Left ventricle myocardium inferior (tissue), 1 donor: ENCODE data around the gene HSPB7. TPM values are rescaled to one million over a fixed set of nuclear protein-coding genes. Genes with fewer than 3 reads are reported as not detected.
"Not testable (repeated sequence)": the region's sequence is repeated elsewhere in the genome, so short reads cannot be mapped to it uniquely, and the experiment has no call there.

Experiments
- DNase-seq: peaks from one replicate; pipeline ENCODE4 v3.0.0-alpha.2; 2020
- H3K27ac ChIP-seq: fragments of 200-600 bp; replicated peaks from 2 replicates; pipeline ENCODE4 v1.8.0; 2021
- H3K27me3 ChIP-seq: fragments of 200-600 bp; 2 replicates; pipeline ENCODE4 v1.8.0; 2021; ENCODE audit warnings: low read depth
- H3K36me3 ChIP-seq: fragments of 200-600 bp; 2 replicates; pipeline ENCODE4 v1.8.0; 2021
- H3K4me1 ChIP-seq: fragments of 200-600 bp; 2 replicates; pipeline ENCODE4 v1.8.0; 2021
- H3K4me3 ChIP-seq: fragments of 200-600 bp; 2 replicates; pipeline ENCODE4 v1.8.0; 2021; ENCODE audit warnings: mild to moderate bottlenecking, moderate library complexity
- H3K9me3 ChIP-seq: fragments of 200-600 bp; replicated peaks from 2 replicates; pipeline ENCODE4 v1.8.0; 2021
- intact Hi-C: fragments of 100-400 bp; cut with micrococcal nuclease; formaldehyde crosslinking; loops from one replicate; pipeline ENCODE4 v1.11.0; 2022
- total RNA-seq: library from RNA; stranded (reverse); fragmentation: NEBNext Ultra II Directional; extraction: Animal tissue kit (Norgen Biotek cat#: 25700); gene quantifications from one replicate; pipeline ENCODE4 v1.2.1, GENCODE V29; 2021
- TF ChIP-seq, protein P1 (sequence below): fragments of 200-600 bp; IDR thresholded peaks from 2 replicates; pipeline ENCODE4 v1.8.0; 2021; ENCODE audit warnings: antibody characterized with exemption, mild to moderate bottlenecking, borderline replicate concordance
- donor health status: DM: no; HTN: yes; CAD: no; lungs with severe emphysema.

HSPB7 gene
- total RNA-seq, 1 donor from 2014 or later: 4,061 TPM

DNA sequence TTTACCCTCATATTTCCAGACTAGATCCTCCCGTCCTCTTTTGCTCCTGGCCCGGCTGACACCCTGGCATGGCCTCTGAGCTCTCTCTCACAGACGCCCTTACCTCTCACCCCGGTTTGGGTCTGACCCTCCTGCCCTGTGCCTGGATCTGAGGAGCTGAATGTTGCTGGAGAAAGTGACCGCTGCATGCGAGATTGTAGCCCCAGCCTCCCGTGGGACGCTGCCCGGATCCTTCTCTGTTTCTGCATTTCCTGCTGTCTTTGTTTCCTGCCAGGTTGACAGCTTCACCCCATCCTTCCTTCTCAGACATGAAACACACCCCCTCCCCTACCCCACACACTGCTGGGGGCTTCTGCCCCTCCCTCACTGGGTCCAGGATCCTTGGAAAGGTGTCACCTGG lies 46.1 kb upstream of the HSPB7 start:
- Histone ChIP-seq H3K4me3 (no peak overlapping the region), H3K36me3 (no peaks in the 10 kb centered on the region), H3K9me3 (no peaks in the 10 kb centered on the region), H3K27ac (no peak overlapping the region), H3K27me3 (no peaks in the 10 kb centered on the region), H3K4me1 (peaks cover 33% of the 10 kb centered on the region)
- TF ChIP-seq, protein P1, sequence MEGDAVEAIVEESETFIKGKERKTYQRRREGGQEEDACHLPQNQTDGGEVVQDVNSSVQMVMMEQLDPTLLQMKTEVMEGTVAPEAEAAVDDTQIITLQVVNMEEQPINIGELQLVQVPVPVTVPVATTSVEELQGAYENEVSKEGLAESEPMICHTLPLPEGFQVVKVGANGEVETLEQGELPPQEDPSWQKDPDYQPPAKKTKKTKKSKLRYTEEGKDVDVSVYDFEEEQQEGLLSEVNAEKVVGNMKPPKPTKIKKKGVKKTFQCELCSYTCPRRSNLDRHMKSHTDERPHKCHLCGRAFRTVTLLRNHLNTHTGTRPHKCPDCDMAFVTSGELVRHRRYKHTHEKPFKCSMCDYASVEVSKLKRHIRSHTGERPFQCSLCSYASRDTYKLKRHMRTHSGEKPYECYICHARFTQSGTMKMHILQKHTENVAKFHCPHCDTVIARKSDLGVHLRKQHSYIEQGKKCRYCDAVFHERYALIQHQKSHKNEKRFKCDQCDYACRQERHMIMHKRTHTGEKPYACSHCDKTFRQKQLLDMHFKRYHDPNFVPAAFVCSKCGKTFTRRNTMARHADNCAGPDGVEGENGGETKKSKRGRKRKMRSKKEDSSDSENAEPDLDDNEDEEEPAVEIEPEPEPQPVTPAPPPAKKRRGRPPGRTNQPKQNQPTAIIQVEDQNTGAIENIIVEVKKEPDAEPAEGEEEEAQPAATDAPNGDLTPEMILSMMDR: no peak
- no peak for DNase-seq
- intact Hi-C loops: no loop called here

DNA sequence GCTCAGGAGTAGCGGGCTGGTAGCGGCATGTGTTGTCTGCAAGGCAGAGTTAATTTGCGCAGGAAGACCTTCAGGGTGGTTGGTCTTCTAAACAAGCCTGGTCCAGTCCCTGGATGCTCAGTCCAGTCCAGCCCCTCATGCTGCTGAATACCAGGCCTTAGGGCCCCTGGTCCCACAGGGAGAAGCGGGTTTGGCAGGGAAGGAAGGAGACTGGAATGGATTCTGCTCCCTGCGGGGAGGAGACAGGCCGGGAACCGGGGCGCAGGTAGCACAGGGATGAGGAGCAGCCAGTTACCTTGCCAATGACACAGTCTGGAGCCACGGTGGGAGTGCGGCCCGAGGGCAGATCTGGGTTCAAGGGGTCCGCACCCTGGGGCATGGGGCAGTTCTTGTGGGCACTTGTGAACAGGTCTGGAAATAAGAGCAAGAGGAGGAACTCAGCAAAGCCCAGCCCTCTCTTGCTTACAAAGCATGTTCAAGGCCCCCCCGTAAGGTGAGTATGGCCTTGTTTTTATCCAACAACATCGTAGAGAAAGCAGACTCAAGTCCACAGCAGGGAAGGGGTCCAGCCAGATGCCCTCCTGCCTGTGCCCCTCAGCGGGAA lies 45.5 kb upstream of the HSPB7 start:
- no peak for DNase-seq
- TF ChIP-seq, protein P1: no peak
- Histone ChIP-seq H3K27ac (no peak overlapping the region), H3K4me3 (no peak overlapping the region), H3K36me3 (no peaks in the 10 kb centered on the region), H3K4me1 (peaks cover 27% of the 10 kb centered on the region), H3K9me3 (no peaks in the 10 kb centered on the region), H3K27me3 (no peaks in the 10 kb centered on the region)
- intact Hi-C loops: no loop called here

DNA sequence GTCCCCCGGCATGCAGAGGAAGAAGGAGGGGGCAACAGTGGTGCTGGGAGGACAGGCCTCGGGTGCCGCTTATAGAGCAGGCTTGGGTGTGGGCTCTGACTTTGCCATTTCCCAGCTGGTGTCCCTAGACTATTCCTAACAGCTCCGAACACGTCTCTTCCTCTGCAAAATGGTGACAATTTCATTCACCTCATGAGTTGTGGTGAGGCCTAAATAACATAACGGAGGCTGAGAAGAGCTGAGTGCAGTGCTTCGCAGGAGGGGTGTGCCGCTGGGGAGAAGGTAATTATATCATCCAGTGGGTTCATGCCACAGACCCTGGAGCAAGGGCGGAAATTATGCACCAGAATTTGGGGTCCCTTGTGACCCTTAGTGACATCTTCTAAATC lies 44.8 kb upstream of the HSPB7 start:
- H3K27me3 ChIP-seq, H3K4me3 ChIP-seq, DNase-seq, H3K36me3 ChIP-seq, intact Hi-C loops, H3K9me3 ChIP-seq, H3K27ac ChIP-seq: not testable (repeated sequence)
- peaks cover 22% of the 10 kb centered on the region for H3K4me1 ChIP-seq

DNA sequence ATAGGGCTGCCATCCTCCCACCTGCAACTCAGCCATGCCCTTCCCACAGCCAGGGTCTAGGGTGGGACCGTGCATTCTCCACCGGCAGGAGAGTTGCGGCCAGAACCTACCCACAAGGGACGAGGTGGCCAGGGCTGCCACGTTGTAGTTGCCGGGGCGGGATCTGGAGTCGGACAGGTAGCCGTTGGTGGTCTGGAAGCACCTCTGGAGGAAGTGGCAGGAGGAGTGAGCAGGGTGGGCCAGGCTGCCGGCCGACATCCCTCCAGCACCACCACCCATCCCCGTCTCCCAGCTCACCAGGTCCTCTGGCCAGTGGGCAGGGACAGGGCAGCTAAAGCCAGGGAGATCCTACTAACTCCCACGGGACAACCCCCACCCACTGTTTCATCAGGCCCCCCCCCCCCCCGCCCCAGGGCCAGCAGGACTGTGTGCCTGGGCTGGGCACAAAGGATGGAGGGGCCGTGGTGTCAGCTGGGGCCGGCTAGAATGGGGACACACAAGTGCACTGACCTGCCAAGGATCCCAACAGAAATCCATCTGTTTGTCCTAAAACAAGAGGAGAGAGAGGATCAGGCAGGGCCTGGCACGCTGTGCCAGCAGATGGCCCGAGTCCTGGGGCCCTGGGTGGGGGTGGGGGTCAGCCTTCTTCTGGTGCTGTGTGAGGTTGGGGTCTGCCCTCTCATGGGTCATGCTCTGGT lies 44.3 kb upstream of the HSPB7 start:
- DNase-seq, H3K27ac ChIP-seq, intact Hi-C loops, H3K36me3 ChIP-seq, H3K27me3 ChIP-seq, H3K4me3 ChIP-seq, H3K9me3 ChIP-seq: not testable (repeated sequence)
- peaks cover 21% of the 10 kb centered on the region for H3K4me1 ChIP-seq

DNA sequence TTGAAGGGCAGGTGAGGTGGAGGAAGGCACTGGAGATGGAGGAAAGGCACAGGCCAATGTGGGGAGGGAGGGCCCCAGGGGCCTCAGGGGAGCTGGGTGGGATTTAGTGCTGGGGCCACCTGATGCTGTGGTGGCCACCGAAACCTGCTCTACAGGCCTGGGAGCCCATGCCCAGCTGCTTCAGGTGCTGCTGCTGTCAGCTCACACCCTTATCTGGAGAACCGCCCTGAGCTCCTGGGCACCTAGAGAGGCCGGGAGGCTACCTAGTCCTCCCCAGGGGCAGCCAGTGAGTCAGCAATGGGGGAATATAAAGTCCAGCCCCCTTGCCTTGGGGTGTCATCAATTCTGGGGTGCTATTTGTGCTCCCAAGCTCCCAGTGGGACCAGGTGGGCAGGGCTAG lies 43.4 kb upstream of the HSPB7 start:
- intact Hi-C loops: no loop called here
- Histone ChIP-seq H3K27me3 (no peaks in the 10 kb centered on the region), H3K36me3 (no peaks in the 10 kb centered on the region), H3K27ac (no peak overlapping the region), H3K4me3 (no peak overlapping the region), H3K4me1 (peaks cover 14% of the 10 kb centered on the region), H3K9me3 (no peaks in the 10 kb centered on the region)
- TF ChIP-seq, protein P1: no peak
- no peak for DNase-seq

DNA sequence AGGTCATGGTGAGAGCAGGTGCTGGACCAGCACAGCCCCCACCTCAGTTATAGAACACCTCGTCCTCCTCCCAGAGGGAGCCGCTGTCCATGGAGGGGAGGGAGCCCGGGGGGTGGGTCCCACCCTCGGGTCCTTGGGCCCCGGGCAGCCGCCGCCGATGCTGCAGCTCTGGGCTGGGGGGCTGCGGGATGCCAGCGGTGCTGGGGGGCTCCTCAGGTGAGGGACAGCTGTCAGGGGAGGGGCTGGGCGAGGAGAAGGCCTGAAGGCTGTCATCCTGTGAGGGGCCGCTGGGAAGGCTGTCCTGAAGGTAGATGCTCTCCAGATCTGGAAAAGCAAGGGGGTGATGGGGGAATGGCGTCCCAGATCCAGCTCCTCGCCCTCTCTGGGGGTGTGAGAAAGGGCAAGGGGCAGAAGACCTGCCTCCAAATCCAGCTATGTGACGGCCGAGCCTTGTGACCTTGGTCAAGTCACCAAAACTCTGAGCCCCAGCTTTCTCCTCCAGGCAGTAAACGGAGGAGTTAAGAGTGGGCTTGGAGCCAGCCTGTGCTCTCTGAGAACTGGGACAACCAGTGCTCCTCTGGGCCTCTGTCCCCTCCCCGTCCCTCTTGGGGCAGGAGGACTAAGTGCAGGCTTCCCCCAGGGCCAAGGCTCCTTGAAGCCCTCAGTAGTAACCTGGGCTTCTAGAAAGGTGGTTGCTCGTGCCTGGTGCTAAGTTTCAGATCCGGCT lies 40.7 kb upstream of the HSPB7 start:
- H3K27me3 ChIP-seq, H3K9me3 ChIP-seq, H3K27ac ChIP-seq, H3K36me3 ChIP-seq, DNase-seq, intact Hi-C loops, H3K4me3 ChIP-seq: not testable (repeated sequence)
- H3K4me1 ChIP-seq: peaks cover 12% of the 10 kb centered on the region

DNA sequence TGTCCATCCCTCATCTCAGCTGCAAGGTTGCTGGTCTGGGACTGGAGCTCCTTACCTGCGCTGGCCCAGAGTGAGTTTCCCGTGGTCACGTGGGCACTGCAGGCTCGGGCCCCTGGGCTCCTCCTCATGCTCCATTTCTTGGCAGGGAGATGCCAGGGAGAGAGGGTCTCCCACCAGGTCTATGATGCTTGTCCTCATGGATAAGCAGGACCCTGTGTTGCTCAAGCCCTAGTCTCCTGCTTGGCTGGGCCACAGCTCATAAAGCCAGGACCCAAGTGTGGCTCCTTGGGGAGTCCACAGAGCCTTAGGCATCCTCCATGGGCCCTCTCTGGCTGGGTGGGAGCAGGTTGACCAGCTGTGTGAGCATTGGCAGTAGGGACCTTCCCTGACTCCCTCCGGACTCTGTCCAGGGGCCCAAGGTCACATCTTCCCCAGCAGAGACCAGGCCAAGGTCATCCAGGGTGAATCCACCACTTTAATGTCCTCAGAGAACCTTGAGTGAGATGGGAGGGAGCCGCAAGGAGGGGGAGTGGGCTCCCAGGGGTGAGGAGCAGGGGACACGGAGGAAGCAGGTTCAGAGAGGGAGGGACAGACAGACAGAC lies 39.6 kb upstream of the HSPB7 start:
- H3K9me3 ChIP-seq, H3K27ac ChIP-seq, H3K36me3 ChIP-seq, H3K27me3 ChIP-seq, H3K4me3 ChIP-seq, DNase-seq, intact Hi-C loops: not testable (repeated sequence)
- H3K4me1 ChIP-seq: peaks cover 12% of the 10 kb centered on the region

DNA sequence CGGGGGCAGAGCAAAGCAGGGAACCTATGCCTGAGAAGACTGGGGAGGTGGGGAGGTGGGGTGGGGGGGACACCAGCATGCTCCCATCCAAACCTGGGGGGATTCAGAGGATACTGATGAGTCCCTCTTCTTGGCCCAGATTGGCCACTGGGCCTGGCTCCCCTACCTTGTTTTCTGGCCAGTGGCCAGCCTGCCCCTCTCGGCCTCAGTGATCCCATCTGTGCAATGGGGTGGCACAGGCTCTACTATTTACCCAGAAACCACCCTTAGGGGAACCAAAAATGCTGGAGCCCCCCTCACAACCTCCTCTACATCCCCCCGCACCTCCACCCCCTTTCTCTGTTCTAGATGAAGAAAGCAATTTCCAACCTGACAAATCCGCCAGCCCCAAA lies 38.7 kb upstream of the HSPB7 start:
- H3K27me3 ChIP-seq, intact Hi-C loops, H3K27ac ChIP-seq, H3K4me3 ChIP-seq, H3K9me3 ChIP-seq, H3K36me3 ChIP-seq, DNase-seq: not testable (repeated sequence)
- peaks cover 12% of the 10 kb centered on the region for H3K4me1 ChIP-seq
